ENCODE measurements around the gene CASK.
"Not testable (repeated sequence)": the region's sequence is repeated elsewhere in the genome, so short reads cannot be mapped to it uniquely, and the experiment has no call there.

The CASK gene

DNA sequence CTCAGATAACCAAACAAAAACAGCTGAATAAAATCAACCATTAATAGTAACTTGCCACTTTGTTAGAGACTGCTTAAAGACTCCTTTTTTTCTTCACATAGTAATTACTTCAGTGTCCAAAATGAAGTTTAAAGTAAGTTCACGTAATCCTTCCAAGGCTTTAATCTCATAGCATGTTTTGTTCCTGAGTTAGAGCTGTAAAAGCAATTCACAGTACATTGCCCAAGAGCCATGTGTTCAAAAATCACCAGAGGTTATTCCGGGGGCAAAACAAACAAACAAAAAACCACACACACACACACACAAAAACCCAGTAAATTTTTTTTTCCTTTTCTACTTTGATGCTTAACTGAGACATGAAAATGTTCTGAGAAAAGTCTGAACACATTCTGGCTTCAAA, 193.3 kb downstream of the CASK start:
- DNase-seq (ENCODE audit: low read depth): peak; percentile 40
- TF ChIP-seq, protein P1, sequence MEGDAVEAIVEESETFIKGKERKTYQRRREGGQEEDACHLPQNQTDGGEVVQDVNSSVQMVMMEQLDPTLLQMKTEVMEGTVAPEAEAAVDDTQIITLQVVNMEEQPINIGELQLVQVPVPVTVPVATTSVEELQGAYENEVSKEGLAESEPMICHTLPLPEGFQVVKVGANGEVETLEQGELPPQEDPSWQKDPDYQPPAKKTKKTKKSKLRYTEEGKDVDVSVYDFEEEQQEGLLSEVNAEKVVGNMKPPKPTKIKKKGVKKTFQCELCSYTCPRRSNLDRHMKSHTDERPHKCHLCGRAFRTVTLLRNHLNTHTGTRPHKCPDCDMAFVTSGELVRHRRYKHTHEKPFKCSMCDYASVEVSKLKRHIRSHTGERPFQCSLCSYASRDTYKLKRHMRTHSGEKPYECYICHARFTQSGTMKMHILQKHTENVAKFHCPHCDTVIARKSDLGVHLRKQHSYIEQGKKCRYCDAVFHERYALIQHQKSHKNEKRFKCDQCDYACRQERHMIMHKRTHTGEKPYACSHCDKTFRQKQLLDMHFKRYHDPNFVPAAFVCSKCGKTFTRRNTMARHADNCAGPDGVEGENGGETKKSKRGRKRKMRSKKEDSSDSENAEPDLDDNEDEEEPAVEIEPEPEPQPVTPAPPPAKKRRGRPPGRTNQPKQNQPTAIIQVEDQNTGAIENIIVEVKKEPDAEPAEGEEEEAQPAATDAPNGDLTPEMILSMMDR (conservative IDR thresholded peaks at IDR 0.05; ENCODE audit: low read length): no peak
- H3K4me3 ChIP-seq (ENCODE audit: low read length): no peak overlapping the region

DNA sequence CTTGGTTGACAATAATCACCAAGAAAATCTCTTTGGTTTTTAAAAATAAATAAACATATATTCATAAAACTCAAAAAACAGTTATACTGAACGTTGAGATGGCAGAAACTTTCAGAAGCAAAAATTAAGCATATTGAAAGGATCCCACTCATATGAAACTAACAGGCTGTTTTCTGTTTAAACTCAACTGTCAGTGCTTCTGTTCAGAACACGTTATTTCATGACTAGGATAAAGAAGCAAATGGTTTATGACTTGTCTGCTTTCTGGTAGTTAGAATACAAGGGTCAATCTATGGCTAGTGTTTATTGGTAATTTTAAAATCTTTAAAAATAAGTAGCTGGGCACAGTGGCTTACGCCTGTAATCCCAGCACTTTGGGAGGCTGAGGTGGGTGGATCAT, 195.2 kb downstream of the CASK start:
- no peak overlapping the region for H3K4me3 ChIP-seq (ENCODE audit: low read length)
- TF ChIP-seq, protein P1 (conservative IDR thresholded peaks at IDR 0.05; ENCODE audit: low read length): no peak
- no peak for DNase-seq (ENCODE audit: low read depth)

DNA sequence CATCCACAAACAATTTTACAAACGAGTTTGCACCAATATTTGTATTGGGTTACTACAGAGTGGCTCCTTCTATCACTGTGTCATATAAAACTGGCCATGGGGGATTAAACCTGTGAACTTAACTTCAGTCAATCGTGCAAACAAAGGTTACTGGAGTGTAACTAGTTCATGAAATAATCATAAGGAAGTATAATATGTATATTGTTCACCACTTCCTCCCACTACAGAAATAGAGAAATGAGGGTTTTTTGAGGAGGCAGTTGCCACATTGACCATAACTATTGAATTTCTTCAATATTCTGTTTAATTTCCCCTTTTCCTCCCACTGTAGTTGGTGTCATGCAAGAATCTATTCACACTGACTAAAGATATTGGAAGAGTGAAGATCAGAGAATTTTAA, 199.5 kb downstream of the CASK start, which contains the start of gene GPR82:
GPR82 (plus strand) TSS at position 356 of the 400 bp plus-strand sequence. CDS start 2,846 bp downstream, outside the sequence.
- no peak for DNase-seq (ENCODE audit: low read depth)
- no peak within 1 kb of the TSS for H3K4me3 ChIP-seq (ENCODE audit: low read length)
- TF ChIP-seq, protein P1 (conservative IDR thresholded peaks at IDR 0.05; ENCODE audit: low read length): no peak

DNA sequence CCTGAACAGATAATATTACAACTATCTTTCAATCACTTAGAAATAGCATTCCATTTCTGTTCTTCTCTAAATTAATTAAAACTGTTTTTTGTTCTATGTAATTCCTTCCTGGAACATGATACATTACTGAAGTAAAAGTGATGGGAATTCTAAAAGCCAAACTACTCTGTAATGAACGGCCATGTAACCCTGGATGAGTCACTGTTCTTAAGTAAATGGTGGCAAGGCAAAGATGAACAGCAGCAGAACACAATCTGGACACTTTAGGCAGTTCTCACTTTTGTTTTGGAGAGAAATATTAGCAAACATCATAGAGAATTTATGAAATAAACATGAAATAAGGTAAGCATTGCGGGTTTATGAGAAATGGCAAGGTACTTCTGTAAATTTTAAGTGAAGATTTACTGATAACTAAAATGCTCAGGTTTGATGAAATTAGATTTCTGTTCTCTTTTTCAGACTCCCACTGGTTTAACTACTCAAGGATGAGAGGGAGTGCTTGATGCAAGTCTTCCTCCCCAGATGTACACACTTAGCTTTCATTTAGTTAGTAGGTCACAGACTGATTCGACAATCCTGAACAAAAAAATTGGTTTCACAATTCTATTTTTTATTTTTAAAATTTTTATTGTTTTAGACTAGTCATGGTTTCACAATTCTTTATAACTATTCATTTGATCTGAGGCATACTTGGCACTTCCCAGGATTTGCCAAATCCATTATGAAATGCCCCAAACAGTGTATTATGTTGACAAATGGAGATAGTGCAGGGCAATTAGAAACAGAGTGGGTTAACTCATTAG, 200.3 kb downstream of the CASK start:
- peak; percentile 51 for DNase-seq (ENCODE audit: low read depth)
- TF ChIP-seq, protein P1 (conservative IDR thresholded peaks at IDR 0.05; ENCODE audit: low read length): no peak
- H3K4me3 ChIP-seq (ENCODE audit: low read length): no peak overlapping the region

DNA sequence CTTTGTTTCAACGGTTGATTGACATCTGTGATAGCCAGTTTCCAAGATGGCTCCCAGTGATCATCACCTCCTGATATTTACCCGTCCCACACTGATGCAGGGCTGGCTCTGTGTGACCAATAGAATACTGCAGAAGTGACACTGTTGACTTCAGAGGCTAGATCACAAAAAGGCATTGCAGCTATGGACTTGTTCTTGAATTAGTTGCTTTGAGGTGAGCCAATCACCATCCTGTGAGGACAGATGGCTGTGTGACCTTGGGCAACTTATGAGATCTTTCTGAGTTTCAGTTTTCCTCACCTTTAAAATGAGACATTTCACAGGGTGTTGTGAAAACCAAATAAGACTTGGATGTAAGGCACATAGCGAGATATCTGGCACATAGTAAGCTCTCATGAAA, 201.1 kb downstream of the CASK start:
- TF ChIP-seq, protein P1 (conservative IDR thresholded peaks at IDR 0.05; ENCODE audit: low read length): no peak
- no peak for DNase-seq (ENCODE audit: low read depth)

DNA sequence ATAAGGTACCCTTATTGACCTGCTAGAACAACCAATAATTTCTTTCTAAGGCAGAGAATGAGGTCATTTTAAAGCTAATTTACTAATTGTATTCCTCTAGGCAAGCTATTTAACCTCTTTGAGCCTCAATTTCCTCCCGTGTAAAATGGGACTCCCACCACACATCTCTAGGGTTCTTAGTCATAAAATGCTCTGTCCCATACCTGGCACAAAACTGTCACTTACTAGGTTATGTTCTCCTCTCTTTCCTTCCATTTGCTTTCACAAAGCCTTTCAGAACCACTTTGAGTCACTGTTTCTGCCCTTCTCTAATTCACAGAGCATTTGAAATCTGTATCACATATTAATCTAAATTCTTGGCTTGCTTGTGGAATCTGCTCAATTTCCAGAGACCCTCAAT, 201.8 kb downstream of the CASK start:
- DNase-seq (ENCODE audit: low read depth): no peak
- TF ChIP-seq, protein P1 (conservative IDR thresholded peaks at IDR 0.05; ENCODE audit: low read length): no peak
- H3K4me3 ChIP-seq (ENCODE audit: low read length): no peak overlapping the region

More for the DNA sequence above, 201.1 kb downstream of the CASK start:
- no peak overlapping the region for H3K4me3 ChIP-seq (ENCODE audit: low read length)

DNA sequence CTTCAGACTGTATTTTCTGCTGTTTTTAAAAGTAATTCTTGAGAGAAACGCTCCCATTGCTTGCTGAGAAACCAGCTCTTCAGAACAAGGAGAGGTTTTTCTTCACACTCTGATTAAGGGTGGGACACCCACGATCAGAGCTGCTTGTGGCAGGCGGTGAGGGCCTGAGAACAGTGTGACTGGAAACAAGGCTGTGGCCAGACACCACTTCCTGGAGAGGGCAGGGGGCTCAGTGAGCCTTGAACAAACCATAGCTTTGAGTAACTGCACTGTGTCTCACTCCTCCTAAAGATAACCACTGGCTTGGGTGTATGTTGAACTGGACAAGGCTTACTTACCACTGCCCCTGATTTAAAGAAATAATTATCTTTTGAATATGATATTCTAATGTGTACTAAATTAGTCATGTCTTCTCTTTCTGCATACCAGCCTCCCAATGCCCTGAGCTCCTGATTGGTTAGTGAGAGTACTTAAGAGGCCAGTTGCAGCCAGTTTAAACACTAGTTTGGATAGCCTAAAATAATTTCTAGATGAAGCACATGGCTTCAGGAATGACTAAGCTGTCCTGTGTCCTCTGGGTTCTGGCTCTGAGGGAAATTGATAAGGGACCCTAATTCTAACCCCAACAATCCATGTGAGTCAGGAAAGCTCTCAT, 203.1 kb downstream of the CASK start:
- DNase-seq (ENCODE audit: low read depth): no peak
- TF ChIP-seq, protein P1 (conservative IDR thresholded peaks at IDR 0.05; ENCODE audit: low read length): no peak
- H3K4me3 ChIP-seq (ENCODE audit: low read length): no peak overlapping the region

DNA sequence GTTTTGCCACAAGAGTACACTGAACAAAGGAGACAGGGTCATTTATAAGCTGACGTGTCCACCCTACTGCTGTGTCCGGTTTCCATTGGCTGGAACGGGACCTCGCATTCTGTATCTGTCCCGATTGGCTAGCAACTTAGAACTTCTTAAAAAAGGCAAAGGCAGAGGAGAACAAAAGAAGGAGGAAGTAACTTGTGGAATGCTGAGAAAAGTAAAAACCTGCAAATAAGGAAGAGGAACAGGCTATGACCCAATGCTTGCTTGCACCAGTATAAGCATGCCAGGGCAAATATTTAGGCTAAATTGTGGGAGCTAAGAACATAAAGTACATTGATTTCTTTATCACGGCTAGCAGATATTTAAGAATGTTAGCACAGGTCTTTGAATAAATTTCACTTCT, 203.7 kb downstream of the CASK start:
- not testable (repeated sequence) for H3K4me3 ChIP-seq (ENCODE audit: low read length); DNase-seq (ENCODE audit: low read depth)
